Measurements from ENCODE around the gene EXD3.

Gene EXD3

DNA sequence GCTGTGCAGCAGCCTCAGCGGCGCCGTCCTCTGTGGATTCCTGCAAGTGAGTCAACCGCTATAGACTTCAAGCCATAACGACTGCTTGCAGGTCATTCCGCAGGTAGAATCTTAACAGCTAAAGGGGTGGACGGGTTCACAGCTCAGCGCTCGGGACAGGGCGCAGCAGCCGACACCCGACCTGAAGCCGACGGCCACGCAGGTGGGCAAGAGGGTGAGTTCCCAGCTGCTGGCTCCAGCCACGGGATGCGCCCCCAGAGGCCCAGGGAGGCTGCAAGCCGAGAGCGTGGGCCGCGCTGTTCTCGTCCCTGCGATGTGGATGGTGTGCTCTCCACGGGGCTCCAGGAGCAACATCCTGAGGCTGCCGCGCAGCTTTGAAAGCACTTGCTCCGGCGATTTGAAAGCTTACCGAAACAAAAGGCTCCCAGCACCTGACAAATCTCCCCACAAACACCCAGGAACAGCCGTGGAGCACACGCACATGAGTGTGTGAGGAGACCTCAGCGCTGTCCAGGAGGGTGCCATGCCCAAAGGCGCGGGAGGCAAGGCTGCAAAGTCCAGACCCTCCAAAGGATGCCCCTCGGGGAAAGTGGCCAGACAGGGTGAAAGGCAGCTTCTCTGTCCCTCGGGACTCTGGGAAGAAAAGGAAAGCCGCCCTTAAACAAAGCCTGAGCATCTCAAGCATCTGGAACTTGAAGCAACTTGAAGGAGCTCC lies 48.7 kb downstream of the EXD3 start:
- no peak overlapping the region for H3K4me3 ChIP-seq
- peak overlapping the region; percentile 9; the same call in 1 of the 2 replicates for H3K27ac ChIP-seq
- H3K27me3 ChIP-seq = no peaks in the 10 kb centered on the region
- peaks cover 21% of the 10 kb centered on the region; the same call in 1 of the 2 replicates for H3K36me3 ChIP-seq
- H4K20me1 ChIP-seq = no peaks in the 10 kb centered on the region
- peaks cover 6% of the 10 kb centered on the region for H3K9me3 ChIP-seq
- peaks cover 26% of the 10 kb centered on the region for H3K4me1 ChIP-seq
- TF ChIP-seq Cebpa-rat (IDR thresholded peaks at IDR 0.05) = no peak
- peak overlapping the region; percentile 30; the same call in 1 of the 2 replicates for H3K4me2 ChIP-seq
- H3K9ac ChIP-seq = no peak overlapping the region

DNA sequence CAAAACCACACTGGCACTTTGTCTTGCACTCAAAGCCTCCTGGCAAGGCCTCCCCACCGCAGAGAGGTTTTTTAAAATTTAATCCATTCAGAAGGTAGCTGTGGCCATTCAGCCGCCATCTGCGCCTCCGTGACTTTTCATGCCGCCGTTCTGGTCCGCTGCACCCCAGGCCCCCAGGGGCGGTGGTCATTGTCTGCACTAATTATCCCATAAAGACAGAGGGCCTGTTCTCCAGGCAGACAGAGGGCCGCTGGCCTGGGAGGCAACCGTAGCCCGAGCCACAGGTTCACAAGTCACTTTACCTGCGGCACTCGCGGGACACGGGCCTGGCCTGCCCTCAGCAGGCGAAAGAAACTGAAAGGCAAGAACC lies 49.4 kb downstream of the EXD3 start:
- H4K20me1 ChIP-seq = no peaks in the 10 kb centered on the region
- TF ChIP-seq Cebpa-rat (IDR thresholded peaks at IDR 0.05) = no peak
- H3K9ac ChIP-seq = no peak overlapping the region
- H3K27me3 ChIP-seq = no peaks in the 10 kb centered on the region
- no peak overlapping the region for H3K27ac ChIP-seq
- H3K4me3 ChIP-seq = no peak overlapping the region
- H3K4me2 ChIP-seq = peak overlapping the region; percentile 30; the same call in 1 of the 2 replicates
- peaks cover 26% of the 10 kb centered on the region for H3K4me1 ChIP-seq
- peaks cover 21% of the 10 kb centered on the region; the same call in 1 of the 2 replicates for H3K36me3 ChIP-seq
- H3K9me3 ChIP-seq = peaks cover 6% of the 10 kb centered on the region

- no peak overlapping the region for H3K4me3 ChIP-seq
- H3K9ac ChIP-seq = no peak overlapping the region
- peaks cover 21% of the 10 kb centered on the region; the same call in 1 of the 2 replicates for H3K36me3 ChIP-seq
- peaks cover 26% of the 10 kb centered on the region for H3K4me1 ChIP-seq
- peak overlapping the region; percentile 23; the same call in 1 of the 2 replicates for H3K27ac ChIP-seq
- TF ChIP-seq Cebpa-rat (IDR thresholded peaks at IDR 0.05) = no peak
- H4K20me1 ChIP-seq = no peaks in the 10 kb centered on the region
- H3K9me3 ChIP-seq = peaks cover 6% of the 10 kb centered on the region
- H3K27me3 ChIP-seq = no peaks in the 10 kb centered on the region
- peak overlapping the region; percentile 30 for H3K4me2 ChIP-seq
These were observed 50.0 kb downstream of the EXD3 start for GRCh38 chr9:137372693-137373610.

- Histone ChIP-seq H3K36me3 (peaks cover 21% of the 10 kb centered on the region; the same call in 1 of the 2 replicates), H3K4me3 (no peak overlapping the region), H3K4me2 (peak overlapping the region; percentile 30), H3K27ac (peak overlapping the region; percentile 23; the same call in 1 of the 2 replicates), H3K27me3 (no peaks in the 10 kb centered on the region), H3K9me3 (peaks cover 6% of the 10 kb centered on the region), H4K20me1 (no peaks in the 10 kb centered on the region), H3K9ac (no peak overlapping the region), H3K4me1 (peaks cover 26% of the 10 kb centered on the region)
- TF ChIP-seq Cebpa-rat (IDR thresholded peaks at IDR 0.05) = no peak
These were observed 50.9 kb downstream of the EXD3 start for GRCh38 chr9:137371946-137372651.

- Histone ChIP-seq H3K4me3 (no peak overlapping the region), H3K9me3 (peaks cover 6% of the 10 kb centered on the region), H3K27ac (no peak overlapping the region), H4K20me1 (no peaks in the 10 kb centered on the region), H3K4me2 (no peak overlapping the region), H3K36me3 (peaks cover 21% of the 10 kb centered on the region; the same call in 1 of the 2 replicates), H3K9ac (no peak overlapping the region), H3K27me3 (no peaks in the 10 kb centered on the region), H3K4me1 (peaks cover 32% of the 10 kb centered on the region)
- no peak for TF ChIP-seq Cebpa-rat (IDR thresholded peaks at IDR 0.05)
These were observed 51.4 kb downstream of the EXD3 start for GRCh38 chr9:137371521-137371941.

DNA sequence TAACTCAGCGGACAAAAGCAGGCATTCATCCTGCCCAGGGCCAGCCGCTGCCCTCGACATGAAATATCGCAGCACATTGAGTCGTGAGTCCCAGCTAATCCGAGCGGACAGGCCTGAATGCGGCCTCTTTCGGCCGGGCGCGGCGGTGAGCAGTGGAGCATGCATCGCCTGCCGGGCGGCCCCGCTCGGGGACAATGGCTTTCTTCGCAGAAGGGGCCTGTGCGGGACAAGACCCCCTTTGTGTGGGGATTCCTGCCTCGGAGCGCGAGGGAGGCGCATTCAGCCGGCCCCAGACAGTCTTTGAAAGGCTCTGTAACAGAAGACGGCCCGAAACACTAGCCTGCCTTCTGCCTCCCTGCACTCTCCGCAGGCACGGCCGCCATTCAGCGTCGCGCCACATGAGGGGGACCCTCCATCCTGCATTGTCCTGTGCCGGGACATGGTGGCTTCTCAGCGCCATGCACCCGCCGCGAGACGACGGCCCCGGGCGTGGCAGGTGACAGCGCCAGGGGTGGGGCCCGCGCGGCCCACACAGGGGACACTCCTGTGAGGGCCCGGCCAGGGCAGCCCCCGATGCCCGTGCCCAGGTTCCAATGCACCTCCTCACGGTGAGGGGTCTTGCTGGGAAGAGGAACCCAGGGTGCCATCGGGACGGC lies 52.0 kb downstream of the EXD3 start:
- Histone ChIP-seq H3K4me1 (peaks cover 38% of the 10 kb centered on the region), H3K36me3 (peaks cover 21% of the 10 kb centered on the region; the same call in 1 of the 2 replicates), H4K20me1 (no peaks in the 10 kb centered on the region), H3K9me3 (peaks cover 6% of the 10 kb centered on the region), H3K27ac (no peak overlapping the region), H3K27me3 (no peaks in the 10 kb centered on the region), H3K4me2 (no peak overlapping the region), H3K9ac (no peak overlapping the region), H3K4me3 (no peak overlapping the region)
- TF ChIP-seq Cebpa-rat (IDR thresholded peaks at IDR 0.05) = no peak

DNA sequence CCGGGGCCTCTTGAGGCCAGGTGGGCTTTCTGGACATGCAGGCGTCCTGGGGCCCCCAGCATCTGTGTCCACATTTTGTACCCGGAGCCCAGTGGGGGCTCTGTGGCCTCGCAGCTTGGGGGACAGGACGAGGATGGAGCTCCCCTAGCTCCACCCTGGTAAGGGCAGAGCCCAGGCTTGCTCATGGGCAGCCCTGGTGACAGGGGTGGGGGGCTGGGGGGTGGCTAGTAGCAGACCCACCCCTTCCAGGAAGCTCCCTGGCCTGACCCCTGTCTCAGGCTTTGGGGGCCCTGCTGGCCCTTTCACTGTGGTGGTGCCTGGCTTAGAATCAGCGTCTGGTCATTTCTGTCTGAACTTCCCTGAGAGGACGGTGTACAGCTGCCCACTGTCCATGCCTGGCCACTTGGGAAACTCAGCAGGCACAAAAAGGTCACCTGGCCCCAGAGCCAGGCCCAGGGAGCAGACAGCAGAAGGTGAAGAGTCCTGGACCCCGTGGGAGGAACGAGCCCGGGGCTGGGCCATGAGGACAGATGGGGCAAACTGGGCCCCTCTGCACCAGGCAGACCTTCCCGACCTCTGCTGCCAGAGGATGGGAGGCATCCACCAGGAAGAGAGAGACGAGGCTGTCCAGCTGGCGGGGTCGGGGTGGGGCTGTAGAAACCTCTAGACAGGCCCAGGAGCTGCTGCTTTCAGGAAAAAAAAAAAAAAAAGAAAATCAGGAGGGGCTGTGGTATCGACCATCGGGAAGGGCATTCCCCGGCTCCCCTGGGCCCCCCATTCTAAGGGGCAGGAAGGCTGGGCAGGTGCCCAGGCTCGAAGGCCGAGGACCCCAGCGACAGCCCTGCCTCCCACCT lies 52.8 kb downstream of the EXD3 start:
- Histone ChIP-seq H4K20me1 (no peaks in the 10 kb centered on the region), H3K9me3 (no peaks in the 10 kb centered on the region), H3K27ac (peak overlapping the region; percentile 30; the same call in 1 of the 2 replicates), H3K4me3 (no peak overlapping the region), H3K4me2 (no peak overlapping the region), H3K4me1 (peaks cover 46% of the 10 kb centered on the region), H3K36me3 (peaks cover 21% of the 10 kb centered on the region; the same call in 1 of the 2 replicates), H3K9ac (no peak overlapping the region), H3K27me3 (no peaks in the 10 kb centered on the region)
- no peak for TF ChIP-seq Cebpa-rat (IDR thresholded peaks at IDR 0.05)

- Histone ChIP-seq H4K20me1 (no peaks in the 10 kb centered on the region), H3K4me1 (peaks cover 46% of the 10 kb centered on the region), H3K27ac (no peak overlapping the region), H3K9ac (no peak overlapping the region), H3K36me3 (peaks cover 17% of the 10 kb centered on the region; the same call in 1 of the 2 replicates), H3K4me3 (no peak overlapping the region), H3K27me3 (no peaks in the 10 kb centered on the region), H3K4me2 (no peak overlapping the region), H3K9me3 (peaks cover 2% of the 10 kb centered on the region)
- no peak for TF ChIP-seq Cebpa-rat (IDR thresholded peaks at IDR 0.05)
These were observed 53.7 kb downstream of the EXD3 start for GRCh38 chr9:137369061-137369787.
